ENCODE results near the gene SYNGR2. TPM values are rescaled to one million over a fixed set of nuclear protein-coding genes. Genes with fewer than 3 reads are reported as not detected.
A peak's percentile ranks its signal among the peaks of the same experiment; 100 is the strongest.
"Not testable (repeated sequence)": the region's sequence is repeated elsewhere in the genome, so short reads cannot be mapped to it uniquely, and the experiment has no call there.

Gene SYNGR2
- polyA plus RNA-seq, 3 donors, result 52.8 to 75.7 (median 63.8) TPM

DNA sequence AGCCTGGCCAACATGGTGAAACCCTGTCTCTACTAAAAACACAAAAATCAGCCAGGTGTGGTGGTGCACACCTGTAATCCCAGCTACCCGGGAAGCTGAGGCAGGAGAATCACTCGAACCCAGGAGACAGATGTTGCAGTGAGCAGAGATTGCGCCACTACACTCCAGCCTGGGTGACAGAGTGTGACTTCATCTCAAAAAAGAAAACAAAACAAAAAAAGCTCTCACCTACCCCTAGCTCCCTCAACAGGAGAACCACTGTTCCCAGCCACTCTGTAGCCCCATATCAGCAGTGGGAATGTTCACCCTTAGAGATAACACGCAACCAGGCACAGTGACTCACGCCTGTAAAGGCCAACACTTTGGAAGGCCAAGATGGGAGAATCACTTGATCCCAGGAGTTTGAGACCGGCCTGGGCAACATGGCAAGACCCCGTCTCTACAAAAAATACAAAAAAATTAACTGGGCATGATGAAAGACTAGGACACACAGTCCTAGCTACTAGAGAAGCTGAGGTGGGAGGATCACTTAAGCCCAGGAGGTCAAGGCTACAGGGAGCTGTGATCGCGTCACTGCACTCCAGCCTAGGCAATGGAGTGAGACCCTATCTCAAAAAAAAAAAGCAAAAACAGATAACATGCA lies 32.4 kb upstream of the SYNGR2 start:
- DNase-seq (ENCODE audit: extremely low read depth in 1 of 11, low read depth in 9 of 11, low spot score in 4 of 11), result no peak

DNA sequence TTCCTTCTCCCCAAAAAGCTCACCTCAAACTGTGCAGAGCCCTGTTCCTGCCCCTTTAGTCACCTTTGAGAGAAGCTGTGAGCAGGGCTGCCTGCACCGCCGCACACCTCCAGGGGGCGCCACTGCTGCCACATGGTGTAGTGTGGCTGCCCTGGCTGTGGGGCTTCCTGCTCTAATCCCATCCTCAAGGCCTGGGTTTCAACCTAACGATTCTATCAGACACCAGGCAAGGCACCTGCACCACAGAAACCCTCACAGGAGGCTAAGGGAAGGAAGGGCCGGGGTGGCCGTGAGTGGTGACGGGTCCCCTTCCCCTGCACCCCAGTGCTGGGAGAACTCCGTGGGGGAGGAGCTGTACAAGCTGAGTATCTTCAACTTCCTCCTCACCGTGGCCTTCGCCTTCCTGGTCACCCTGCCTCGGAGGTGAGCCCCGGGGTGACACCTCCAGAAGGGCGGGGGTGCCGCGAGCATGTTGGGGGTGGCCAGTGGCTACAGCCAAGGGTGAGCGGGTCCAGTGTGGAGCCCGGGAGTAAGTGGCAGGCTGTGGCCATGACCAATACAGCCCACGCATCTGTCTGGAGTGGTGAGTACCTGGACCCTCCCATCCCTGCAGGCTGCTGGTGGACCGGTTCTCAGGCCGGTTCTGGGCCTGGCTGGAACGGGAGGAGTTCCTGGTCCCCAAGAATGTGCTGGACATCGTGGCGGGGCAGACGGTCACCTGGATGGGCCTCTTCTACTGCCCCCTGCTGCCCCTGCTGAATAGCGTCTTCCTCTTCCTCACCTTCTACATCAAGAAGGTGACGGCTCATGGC lies 30.8 kb upstream of the SYNGR2 start:
- DNase-seq (ENCODE audit: extremely low read depth in 1 of 11, low read depth in 9 of 11, low spot score in 4 of 11), result no peak

DNA sequence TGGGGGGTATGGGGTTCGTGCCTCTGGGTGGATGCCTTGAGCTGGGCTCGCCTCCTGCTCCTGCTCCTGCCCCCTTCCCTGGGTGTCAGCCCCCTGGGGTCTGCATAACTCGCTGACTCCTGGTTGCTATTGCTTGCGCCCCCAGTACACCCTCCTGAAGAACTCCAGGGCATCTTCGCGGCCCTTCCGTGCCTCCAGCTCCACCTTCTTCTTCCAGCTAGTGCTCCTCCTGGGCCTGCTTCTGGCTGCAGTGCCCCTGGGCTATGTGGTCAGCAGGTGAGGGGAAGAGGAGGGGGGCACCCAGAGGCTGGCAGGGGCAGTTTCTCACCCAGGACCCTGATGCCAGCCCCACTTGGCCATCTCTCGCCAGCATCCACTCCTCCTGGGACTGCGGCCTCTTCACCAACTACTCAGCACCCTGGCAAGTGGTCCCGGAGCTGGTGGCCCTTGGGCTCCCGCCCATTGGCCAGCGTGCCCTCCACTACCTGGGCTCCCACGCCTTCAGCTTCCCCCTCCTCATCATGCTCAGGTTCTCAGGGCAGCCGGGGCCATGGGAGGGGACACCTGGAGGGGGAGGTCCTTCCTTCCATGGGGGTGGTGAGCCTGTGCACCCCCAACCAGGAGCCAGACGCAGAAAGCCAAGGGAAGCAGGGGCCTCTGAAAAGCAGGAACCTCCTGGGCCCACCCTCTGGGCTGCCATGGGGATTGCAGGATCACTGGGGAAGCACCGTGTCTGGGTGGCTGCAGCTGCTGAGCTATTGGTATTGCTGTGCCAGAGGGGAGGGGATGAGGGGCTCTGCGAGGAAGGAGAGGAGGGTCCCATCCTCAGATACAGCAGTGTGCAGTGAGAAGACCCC lies 29.9 kb upstream of the SYNGR2 start:
- no peak for DNase-seq (ENCODE audit: extremely low read depth in 1 of 11, low read depth in 9 of 11, low spot score in 4 of 11)

DNA sequence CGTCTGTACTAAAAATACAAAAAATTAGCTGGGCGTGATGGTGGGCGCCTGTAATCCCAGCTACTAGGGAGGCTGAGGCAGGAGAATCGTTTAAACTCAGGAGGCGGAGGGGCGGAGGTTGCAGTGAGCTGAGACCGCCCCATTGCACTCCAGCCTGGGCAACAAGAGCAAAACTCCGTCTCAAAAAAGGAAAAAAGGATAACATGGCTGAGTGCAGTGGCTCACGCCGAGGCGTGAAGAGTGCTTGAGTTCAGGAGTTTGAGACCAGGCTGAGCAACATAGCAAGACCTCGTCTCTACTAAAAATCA lies 28.6 kb upstream of the SYNGR2 start:
- DNase-seq (ENCODE audit: extremely low read depth in 1 of 11, low read depth in 9 of 11, low spot score in 4 of 11), result not testable (repeated sequence)

DNA sequence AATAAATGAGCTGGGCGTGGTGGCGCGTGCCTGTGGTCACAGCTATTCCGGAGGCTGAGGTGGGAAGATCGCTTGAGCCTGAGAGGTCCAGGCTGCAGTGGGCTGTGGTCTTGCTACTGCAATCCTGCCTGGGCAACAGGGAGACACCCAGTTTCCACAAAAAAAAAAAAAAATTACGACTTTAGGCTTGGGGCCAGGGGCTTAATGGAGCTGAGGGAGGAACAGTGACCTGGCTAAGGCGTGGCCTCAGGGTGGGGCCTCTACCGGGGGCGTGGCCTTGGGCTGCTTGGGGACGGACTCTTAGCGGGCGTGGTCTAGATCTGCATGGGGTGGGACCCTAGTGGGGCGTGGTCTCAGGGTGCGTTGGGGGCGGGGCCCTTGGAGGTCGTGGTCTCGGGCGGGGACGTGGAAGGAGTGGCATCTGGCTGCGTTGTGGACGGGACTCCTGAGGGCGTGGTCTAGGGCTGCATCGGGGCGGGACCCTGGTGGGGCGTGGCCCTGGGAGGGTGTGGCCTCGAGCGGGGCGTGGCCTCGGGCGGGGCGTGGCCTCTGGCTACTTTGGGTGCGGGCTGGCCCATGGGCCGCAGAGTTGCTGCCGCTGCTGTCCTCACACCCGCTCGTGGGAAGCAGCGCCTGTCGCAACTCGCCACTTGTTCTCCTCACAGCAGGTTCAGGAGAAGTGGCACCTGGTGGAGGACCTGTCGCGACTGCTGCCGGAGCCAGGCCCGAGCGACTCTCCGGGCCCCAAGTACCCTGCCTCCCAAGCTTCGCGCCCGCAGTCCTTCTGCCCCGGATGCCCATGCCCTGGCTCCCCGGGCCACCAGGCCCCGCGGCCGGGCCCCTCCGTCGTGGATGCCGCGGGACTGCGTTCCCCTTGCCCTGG lies 28.0 kb upstream of the SYNGR2 start:
- DNase-seq (ENCODE audit: extremely low read depth in 1 of 11, low read depth in 9 of 11, low spot score in 4 of 11), result peak in 2 of 11 donors; percentile 47 to 82

DNA sequence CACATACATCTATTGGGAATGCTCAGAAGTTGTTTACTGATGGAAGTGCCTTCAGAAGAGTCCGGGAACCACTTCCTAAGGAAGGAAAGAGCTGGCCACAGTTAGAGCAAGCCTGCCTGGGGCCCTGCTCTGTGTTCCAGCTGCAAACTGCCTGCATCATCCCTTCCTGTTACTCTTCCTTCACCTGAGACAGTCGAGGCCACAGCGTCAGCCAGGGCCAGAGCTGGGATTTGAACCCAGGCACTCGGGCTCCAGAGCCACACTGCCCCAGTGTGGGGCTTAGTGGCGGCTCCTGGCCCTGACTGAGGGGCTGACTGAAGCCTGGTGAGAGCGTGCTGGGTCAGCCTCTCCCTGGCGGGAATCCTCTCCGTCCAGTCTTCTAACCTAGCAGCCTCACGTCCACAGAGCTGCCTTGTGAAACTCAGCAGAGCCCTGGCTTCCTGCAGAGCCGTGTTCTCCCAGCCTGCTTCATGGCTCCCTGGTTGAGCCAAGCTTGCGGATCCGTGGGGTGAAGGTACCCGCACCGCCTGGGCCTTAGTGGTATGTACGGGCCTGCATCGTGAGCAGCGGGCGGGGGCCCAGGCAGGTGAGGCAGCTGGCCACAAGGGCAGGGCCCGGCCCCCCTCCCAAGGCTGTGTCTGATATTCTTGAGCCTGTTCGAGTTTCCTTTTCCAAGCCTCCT lies 26.8 kb upstream of the SYNGR2 start:
- no peak for DNase-seq (ENCODE audit: extremely low read depth in 1 of 11, low read depth in 9 of 11, low spot score in 4 of 11)

DNA sequence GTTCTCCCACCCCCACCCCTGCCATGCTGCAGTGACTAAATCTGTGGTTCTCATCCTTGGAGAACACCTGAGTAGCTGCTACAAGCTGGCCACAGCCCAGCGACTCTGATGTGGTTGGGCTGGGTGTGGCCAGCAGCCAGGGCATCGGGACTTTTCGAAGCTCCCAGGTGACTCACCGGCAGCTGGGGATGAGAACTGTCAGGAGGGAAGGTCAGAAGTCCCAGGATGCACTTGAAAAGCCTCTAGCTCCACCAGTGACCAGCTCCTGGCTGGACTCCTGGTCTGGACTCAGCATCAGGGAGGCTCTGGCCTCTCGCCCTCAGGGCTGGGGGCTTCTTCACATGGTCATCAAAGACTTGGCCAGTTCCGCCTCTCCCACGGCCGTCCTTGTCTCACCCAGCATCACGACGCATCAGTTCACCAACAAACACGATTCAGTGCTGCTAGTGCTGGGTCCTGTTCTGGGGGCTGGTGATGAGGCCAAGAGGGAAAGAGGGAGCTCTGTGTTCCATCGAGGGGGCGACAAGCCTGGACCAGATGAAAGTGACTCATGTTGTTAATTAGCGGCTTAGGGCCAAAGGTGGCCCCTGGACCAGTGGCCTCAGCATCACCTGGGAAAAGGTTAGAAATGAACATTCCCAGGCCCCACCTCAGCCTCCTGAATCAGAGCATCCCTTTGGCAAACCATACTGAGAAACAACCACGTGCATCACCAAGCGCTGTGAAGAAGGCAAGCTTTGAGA lies 26.1 kb upstream of the SYNGR2 start:
- DNase-seq (ENCODE audit: extremely low read depth in 1 of 11, low read depth in 9 of 11, low spot score in 4 of 11), result no peak

DNA sequence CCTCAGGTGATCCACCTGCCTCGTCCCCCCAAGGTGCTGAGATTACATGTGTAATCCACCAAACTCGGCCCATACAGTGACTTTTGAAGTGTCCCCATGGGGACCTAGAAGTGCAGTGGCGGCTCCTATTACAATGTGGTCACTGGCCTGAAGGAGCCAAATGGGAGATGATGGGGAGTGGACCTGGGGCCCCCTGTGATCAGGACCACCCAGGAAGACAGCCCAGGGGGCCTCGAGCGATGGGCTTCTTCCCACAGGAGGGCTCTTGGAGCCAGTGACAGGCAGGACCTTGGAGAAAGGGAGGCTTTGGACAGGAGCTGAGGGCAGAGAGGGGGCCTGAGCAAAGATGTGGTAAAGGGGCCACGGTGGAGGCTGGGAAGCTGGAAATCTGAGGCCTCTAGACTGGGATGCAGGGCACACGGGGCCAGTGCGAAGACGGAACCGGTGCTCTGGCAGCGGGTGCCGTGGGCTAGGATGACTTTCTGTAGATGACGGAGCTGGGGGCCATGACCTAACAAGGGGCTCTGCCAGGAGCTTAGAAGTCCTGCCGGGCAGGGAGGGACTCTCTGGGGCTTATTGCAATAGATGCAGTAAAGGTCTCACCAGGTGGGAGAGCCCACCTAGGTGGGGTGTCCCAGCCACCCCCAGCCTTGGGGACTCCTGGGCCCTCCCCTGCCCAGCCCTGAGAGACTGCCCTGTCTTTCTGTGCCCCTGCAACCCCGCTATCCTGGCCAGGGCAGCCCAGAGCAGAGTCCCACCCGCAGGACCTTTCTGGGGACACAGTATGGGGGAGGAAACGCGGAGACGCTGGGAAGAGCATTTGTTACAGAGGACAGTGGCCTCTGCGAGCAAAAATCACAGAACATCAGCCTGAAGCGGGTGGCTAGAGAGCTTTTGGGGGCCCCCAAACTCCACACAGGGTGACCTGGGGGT lies 24.9 kb upstream of the SYNGR2 start:
- no peak for DNase-seq (ENCODE audit: extremely low read depth in 1 of 11, low read depth in 9 of 11, low spot score in 4 of 11)

DNA sequence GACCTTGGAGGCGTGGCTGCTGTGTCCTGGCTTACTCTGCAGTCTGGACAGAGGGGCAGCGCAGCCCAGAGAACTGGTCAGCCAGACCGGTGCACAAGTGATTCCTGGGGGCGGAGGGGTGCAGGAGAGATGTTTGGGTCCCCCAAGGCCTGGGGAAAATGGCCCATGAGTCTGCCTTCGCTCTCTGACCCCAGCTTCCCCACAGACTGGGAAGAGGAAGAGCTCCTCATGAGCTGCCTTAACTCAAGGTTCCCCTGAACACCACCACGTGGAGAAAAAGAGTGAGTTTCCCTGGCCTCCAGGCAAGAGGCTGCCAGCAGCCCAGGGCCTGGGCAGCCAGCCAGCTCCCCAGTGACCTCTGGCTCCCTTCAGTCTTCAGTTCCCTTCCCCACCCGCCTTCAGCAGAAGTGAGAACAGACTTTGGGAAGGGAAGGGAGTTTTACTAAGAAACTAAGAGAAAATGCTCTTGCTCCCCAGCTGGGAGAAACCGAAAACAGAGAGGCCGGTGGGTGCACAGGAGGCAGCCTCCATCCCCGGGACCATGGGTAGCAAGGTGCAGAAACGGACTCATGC lies 24.1 kb upstream of the SYNGR2 start:
- DNase-seq (ENCODE audit: extremely low read depth in 1 of 11, low read depth in 9 of 11, low spot score in 4 of 11), result peak in 3 of 11 donors; percentile 71 to 80 (median 77)

DNA sequence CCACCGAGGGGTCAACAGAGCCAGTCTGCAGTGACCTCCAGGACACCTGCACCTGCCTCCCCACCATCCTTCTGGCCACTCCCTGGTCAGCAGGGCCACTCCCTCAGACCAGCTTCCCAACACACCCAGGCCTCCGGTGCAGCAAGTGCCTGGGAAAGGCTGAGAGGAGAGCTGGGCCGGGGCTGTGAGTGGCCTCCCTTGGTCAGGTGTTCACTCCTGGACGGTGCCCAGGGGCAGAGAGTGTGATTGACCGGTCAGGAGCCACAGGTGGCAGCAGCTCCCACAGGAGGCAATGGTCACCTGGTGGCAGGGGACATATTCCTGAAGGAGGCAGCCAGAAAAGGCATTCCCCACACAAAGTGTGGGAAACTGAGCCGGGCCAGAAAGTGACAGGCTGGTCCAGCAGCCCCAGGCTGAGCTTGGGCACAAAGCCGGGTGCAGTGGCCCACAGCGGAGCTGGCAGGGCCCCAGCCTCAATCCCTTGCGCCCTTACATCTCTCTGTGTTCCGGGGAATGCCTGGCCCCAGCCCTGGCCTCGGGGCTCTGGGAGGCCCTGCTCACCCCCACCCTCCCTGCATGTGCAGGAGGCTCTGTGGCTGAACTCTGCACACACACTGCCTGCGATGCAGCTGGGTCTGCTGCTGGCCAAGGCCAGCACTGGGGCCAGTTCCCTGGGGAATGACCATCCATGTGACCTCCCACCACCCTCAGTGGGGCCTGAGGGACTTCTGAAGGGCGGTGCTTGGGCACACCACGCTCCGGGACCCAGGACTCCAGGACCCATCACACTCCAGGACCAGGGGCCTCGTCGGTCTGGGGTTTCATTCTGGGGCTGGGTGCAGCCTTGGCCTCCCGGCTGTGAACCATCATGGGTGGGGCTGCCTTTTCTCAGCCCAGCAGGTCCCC lies 23.4 kb upstream of the SYNGR2 start:
- DNase-seq (ENCODE audit: extremely low read depth in 1 of 11, low read depth in 9 of 11, low spot score in 4 of 11), result no peak

DNA sequence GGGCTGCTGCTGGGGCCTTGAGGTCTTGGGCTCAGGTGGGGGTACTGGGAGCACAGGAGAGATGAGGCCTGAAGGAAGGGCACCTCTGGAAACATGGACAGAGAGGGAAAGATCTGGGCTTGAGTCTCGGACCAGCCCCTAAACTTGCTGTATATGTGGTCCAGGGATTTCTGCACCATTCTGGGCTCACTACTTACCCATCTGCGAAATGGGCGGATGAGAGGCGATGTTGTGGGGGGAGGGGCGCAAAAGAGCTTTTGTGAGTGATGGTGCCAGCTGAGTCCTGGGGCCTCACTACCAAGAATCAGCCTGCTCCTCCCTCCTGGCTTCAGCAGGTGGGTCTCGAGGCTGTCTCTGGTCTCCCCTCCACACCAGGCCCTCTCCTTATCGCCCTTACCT lies 21.9 kb upstream of the SYNGR2 start:
- no peak for DNase-seq (ENCODE audit: extremely low read depth in 1 of 11, low read depth in 9 of 11, low spot score in 4 of 11)

DNA sequence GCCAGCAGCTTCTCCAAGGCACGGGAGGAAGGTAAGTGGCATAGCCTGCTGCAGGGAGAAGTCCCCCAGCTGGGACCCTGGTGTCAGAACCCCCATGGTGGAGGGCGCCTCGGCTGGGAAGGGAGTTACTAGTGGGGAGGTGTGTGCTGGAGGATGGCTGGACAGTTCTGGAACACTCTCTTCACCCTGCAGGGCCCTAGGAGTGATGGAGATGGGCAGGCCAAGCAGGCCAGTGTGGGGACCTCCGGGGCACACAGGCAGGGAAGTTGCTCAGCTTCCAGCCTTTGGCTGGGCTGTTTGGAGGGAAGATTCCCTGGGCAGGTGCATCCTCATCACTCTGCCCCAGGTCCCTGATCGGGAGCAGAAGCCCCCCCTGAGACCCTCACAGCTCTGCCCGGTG lies 21.5 kb upstream of the SYNGR2 start:
- DNase-seq (ENCODE audit: extremely low read depth in 1 of 11, low read depth in 9 of 11, low spot score in 4 of 11), result no peak

DNA sequence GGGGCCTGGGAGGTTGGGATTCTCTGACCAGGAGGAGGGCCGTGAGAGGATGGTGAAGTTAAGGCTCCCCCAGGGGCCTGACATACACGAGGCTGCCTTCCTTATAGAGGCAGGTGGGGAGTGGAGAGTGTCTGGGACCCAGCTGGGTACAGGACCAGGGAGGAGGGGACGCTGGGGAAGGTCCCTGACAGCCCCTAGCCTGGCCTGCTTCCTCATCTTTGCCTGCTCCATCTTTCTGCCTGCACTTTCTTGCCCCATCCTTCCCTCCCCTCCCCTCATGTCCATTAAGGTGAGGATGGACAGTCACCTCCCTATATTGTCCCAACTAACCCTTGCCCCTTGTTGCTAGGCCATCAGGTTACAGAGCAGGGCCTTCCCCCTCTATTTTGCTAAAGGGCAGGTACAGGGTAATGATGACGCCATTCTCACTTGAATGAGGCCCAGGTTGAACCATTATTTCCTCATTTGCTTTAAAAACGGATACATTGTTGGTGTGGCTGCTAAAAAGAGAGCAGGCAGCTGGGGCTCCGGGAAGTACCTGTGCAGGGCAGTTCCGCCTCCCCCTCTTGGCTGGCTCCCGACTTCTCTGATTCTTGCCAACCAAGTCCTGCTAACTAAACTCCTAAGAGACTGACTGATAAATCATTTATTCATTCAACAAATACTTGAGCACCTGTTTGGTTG lies 20.9 kb upstream of the SYNGR2 start:
- DNase-seq (ENCODE audit: extremely low read depth in 1 of 11, low read depth in 9 of 11, low spot score in 4 of 11), result no peak

DNA sequence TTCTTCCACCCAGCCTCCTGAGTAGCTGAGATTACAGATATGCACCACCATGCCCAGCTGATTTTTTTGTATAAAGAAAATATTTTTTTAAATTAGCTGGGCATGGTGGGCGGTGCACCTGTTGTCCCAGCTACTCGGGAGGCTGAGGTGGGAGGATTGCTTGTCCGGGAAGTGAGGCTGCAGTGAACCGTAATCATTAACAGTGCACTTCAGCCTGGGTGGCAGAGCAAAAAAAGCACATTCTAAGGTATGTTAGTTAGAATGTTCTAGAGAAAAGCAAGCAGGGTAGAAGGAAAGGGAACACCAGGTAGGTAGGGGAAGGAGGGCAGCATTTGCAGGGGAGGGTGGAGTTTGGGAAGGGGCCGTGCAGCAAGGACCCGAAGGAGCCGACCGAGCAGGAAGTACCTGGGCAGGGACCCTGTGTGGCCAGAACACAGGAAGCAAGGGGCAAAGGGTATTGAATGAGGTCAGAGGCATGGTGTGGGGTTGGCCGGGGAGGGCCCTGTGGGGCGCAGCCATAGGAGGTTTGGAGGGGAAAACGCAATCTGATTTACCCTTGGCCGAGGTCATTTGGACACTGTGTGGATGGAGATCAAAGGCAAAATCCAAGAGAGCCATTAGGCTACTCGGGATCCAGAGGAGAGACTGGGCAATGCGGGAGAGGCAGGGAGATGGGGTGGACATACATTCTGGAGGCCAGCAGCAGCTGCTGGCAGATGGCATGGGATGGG lies 19.9 kb upstream of the SYNGR2 start:
- no peak for DNase-seq (ENCODE audit: extremely low read depth in 1 of 11, low read depth in 9 of 11, low spot score in 4 of 11)

All from renal cortex interstitium (tissue), 11 donors.